Daoy (cell line): ENCODE results near the gene USP3. TPM values are rescaled to one million over a fixed set of nuclear protein-coding genes. Genes with fewer than 3 reads are reported as not detected.
"Not testable (repeated sequence)": the region's sequence is repeated elsewhere in the genome, so short reads cannot be mapped to it uniquely, and the experiment has no call there.

Experiments
- DNase-seq: peaks from one replicate; pipeline ENCODE4 v3.0.0-alpha.2; 2015; ENCODE audit warnings: low read depth
- total RNA-seq: library from RNA; depleted of rRNA; stranded (reverse); fragments of >200 nt; shearing (Covaris generic); gene quantifications from 2 replicates; pipeline ENCODE4 v1.2.3, GENCODE V29; 2014

USP3 gene
- total RNA-seq, 1 experiment from 2014 or later: 28.1 TPM

DNA sequence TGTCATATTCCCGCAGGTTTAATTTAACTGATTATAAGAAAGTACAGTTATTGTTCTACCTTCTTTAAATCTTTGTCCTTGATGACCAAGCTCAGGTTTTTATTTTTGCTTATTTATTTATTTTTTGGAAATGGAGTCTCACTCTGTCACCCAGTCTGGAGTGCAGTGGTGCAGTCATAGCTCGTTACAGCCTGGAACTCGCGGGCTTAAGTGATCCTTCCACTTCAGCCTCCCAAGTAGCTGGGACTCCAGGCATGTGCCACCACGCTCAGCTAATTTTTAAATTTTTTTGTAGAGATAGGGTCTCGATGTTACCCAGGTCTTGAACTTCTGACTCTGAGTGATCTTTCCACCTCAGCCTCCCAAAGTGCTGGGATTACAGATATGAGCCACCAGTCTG, 8.9 kb downstream of the USP3 start:
- DNase-seq: no peak

DNA sequence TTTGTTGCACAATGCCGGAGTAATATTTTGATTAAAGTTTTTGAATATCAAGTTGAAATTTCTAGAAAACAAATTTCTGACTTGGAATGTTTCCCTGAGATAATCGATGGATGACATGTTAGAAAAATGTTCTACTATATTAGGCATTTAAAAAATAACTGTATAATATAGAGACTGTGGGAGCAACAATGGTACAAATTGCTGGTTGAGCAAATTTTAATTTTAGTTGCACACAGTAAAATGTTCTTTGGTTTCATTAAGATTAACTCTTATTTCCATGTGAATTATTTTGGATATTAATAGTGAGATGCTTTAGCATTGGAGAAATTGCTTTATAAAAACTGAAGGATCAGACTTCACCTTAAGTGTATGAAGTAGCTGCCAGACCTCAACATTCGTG, 9.3 kb downstream of the USP3 start:
- DNase-seq: no peak

DNA sequence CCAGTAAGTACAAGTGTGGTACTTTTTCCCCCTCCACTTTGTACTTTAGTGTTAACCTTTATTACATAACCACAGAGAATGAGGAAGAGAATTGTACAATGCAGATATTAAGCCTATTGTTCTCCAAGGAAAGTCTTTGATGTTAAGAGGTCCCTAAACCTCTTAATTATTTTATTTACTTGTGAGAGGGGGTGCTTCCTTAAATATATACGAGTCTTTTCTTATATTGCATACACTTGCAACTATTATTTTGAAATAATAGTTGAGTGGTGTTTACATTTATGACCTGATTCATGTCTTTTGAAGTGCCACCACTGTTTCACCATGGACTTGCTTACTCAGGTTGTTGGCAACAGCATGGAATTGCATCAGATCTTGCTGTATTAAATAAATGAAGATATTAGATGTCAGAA, 10.1 kb downstream of the USP3 start:
- DNase-seq: peak; percentile 42

DNA sequence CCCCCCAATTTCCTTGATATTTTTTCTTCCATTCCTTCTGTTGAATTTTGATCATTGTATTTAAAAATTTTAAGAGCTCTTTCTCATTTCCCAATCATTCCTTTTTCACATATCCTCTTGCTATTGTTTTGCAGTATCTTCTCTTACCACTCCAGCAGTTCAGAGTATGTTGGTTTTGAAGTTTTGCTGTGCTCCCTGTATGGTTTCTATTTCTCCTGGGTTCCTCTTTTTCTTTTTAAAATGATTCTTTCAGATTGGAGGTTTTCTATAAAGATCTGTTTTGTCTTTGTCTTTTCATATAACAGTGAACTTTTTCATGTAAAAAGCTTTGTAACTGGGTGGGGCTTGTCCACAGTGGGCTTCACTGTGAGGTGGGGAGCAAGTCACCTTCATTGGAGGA, 12.8 kb downstream of the USP3 start:
- DNase-seq: no peak

DNA sequence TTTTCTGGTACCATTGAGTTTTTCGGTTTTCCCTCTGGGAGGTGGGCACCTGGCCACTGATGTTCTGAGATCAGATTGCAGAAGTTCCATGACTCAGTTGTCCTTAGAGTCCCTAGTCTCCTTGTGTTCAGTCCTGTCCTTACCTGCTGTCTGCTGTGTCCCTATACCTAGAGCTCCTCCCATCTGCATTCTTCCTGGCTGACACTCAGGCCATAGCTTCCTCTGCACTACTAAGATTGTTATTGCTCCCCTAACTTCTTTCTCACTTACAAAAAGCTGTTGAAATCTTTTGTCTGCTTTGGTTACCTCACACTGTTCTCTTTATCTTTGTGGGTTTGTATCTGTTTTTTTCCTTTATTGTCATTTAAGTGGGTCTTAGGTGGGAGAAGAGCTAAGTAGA, 13.2 kb downstream of the USP3 start:
- no peak for DNase-seq

DNA sequence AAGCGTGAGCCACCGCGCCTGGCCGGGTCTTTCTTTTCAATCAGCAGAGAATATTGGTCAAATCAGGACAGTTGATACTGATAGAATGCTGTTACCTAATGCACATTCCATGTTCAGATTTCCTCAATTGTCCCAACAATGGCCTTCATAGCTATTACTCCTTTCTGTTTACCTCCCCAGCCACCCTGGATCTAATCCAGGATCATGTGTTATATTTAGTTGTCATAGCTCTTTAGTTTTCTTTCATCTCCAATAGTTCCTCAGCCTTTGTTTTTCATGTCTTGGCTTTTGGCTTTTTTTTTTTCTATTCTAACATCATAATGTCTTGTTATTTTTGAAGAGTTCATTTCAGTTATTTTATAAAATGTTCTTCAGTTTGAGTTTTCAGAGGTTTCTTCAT, 14.6 kb downstream of the USP3 start:
- DNase-seq: no peak

DNA sequence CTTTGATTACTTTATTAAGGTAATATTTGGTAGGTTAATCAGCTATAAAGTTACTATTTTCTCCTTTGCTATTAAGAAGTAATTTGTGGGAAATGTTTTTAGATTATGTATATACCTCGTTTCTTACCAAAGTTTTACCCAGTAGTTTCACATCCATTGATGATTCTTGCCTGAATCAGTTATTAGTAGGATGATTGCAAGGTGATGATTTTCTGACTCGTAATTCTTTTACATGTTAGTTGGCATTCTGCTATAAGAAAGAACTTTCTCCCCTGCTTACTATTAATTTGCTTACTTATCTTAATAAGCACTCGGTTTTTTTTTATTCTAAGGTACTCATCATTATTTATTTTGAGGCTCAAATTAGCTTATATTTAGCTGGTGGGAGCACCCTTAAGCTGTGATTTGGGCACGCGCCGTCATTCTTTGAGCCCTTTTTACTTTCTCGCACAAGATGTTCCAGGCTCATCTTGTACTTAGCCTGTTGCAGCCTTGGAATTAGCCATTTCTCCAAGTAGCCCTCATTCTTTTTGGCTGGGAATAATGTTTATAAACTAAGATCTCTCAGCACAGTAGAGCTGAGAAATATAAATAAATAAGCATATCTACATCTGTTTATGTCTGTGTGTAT, 15.3 kb downstream of the USP3 start:
- DNase-seq: no peak

DNA sequence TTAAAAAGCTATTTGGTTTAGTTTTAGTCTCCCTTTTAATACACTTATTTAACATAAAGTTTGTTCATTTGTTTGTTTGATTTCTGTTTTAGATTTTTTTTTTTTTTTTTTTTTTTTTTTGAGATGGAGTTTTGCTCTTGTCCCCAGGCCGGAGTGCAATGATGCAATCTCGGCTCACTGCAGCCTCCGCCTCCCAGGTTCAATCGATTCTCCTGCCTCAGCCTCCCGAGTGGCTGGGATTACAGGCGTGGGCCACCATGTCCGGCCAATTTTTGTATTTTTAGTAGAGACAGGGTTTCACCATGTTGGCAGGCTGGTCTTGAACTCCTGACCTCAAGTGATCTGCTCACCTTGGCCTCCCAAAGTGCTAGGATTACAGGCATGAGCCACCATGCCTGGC, 16.1 kb downstream of the USP3 start:
- DNase-seq: not testable (repeated sequence)

DNA sequence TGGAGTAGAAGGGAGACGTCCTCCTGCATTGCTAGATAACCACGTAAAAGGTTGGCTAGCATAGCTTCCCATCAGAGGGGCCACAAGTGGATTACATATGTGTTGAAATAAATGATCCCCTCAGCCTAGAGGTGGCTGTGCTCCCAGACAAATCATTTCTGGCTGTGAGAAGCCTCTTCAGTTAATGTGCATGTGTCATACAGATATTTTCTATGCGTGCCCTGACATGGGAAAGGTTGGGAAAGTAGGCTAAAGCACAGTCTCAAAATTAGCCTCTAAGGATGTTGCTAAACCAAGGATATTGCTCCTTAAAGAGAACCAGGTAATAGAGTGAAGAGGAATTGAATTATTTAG, 17.8 kb downstream of the USP3 start:
- DNase-seq: peak; percentile 24

DNA sequence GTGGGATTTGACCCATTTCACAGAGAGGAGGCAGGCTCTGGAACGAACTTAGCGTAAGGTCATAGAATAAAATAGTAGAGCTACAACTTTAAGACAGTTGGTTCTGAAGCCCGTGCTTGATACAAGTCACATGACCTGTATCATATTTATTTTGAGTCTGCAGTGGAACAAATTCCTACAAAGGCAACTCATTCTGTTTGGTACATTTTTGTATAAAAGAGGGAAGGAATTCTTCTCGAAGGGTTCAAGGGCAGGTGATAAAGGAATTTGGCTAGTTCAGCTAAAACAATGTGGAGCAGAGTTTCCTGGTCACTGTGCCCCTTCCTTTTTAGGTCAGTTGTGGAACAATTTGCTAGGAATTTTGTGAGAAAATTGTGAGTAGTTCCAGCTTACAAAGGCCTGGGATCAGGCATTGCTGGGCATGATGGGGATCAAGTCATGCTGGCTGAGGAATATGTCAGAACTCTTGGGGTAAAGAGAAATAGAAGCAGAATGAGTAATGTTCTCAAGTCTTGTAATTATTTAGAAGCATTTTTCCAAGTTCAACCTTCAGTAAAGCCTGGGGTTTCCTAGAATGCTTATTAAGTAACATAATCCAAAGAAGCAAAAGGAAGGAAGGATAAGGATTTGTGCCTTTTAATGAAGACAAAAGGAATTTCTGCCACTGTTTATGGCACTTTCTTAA, 19.1 kb downstream of the USP3 start:
- no peak for DNase-seq

DNA sequence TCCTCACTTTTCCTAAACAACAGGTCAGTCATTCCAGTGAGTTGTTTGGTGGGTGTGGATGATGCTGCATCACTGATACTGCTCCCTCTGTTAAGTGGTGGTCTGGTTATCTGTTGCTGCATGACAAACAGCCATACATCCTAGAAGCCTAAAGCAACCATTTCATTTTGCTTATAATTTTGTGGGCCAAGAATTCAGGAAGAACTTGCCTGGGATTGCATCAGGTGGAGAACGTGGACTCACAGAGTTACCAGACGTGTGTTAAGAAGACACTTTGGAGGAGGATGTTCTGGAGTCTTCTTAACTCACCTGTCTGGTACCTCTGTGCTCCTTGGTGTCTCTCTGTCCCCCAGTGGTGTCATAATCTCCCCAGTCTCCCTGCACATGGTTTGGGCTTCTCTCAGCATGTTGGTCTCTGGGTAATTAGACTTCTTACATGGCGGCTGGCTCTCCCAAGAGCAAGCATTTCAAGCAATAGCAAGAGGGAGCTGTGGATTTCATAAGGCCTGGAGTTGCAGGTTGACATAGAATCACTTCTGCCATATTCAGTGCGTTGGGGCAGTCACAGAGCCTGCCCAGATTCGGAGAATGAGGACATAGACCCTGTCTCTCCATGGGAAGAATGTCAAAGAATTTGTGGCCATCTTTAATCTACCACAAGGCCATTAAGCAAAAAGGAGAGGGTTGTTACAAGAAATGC, 20.1 kb downstream of the USP3 start:
- DNase-seq: no peak

DNA sequence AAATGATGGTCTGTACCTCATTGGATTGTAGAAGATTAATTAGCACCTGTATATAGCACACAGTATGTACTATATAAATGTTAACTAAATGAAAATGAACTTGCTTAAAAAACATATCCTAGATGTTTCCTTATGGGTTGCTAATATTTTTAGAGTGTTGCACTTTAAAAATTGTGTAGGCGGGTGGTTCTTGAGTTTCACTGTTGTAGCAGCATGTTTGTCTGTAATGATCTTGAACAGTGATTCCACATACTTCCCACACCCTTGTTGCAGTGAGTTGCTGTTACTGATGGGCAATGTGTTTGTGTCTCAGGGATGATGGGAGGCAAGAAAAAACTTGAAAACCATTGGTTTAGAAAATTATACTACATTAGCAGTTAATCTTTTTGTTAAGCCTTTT, 22.0 kb downstream of the USP3 start:
- no peak for DNase-seq

DNA sequence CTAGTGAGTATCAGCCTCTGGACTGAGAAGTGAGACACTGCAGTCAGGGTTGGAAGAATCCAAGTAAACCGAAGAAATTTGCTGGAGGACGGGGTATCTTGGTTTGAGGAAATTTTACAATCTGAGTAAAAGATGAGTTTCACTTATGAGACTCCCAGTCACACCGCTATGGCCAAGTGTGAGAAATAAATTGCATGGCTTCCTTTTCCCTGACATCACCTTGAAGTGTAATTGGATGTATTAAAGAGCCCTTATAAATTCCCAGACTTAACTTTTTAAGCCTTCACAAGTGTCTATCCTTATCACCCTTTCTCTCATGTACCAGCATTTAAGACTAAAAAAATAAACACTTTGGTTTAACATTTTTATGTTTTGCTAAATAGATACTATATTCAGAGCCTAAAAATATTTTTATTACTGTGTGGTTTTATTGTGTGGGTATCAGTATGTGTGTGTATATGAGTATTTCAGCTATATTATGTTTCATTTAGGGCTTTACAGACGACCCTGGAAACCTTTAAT, 23.8 kb downstream of the USP3 start:
- DNase-seq: peak; percentile 7

DNA sequence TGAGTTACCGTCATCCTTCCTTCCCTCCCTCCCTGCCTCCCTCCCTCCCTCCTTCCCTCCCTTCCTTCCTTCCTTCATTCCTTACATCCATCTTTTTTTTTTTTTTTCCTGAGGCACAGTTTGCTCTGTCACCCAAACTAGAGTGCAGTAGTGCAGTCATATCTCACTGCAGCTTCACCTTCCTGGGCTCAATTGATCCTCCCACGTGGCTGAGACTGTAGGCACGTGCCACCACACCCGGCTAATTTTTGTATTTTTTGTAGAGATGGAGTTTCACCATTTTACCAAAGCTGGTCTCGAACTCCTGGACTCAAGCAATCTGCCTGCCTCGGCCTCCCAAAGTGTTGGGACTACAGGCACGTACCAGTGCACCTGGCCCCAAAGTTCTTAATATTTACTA, 25.8 kb downstream of the USP3 start:
- DNase-seq: no peak

DNA sequence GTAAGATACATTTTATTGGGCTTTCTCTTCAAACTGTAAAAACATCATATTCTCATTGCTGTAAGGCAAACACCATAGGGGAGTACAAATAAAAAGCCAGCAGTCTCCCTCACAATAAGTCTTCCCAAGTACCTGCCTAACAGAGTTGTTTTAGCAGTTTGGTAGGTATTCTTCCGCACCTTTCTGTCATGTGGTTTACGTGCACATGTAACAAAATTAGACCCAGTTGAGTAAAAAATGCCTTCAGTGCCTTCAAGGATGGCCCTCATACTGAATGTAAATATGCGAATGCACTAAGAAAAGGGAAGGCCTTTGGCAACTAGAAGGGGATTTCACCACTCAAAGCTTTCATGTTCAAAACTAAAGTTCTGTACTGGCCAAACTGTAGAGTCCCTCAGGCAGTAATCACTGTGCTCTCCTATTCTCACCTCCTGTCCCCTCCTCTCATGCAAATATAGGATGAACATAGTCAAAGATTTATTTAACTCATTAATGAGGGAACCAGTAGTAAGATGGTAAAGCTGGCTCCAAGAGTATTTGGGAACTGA, 26.4 kb downstream of the USP3 start:
- DNase-seq: no peak

DNA sequence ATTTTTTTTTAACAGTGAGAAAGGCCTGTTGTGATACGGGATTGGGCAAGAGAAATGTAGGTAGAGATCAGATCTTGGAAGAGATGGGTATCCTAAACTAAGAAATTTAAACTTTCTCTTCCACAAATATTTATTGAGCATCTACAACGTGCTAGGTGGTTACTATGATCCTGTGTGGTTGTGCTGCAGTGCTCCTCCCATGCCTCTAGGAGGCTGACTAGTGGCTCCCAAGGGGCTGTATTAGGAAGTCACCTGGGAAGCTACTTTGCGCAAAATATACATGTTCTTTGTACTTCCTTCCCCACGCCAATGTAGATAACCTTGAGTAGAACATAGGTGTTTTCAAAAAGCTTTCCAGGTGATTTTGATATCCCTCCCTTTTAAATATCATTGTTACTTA, 27.2 kb downstream of the USP3 start:
- DNase-seq: no peak

DNA sequence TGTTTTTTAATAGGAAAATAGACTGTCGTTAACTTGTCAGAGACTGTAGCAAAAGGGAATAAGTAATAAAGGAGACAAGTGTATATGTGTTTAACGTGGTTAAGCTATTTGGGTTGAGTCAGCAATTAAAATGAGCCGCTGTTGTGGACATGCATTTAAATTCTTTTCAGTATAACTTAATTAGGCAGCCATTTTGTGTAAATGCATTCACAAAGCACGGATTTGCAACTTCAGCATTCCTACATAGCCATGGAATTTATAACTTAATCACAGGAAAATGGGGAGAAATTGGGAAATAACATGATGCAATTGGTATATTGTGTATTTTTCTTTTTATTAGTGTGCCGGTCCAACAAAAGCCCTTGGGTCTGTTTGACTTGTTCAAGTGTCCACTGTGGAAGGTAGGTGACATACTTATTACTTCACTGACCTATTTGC, 27.9 kb downstream of the USP3 start:
- no peak for DNase-seq

DNA sequence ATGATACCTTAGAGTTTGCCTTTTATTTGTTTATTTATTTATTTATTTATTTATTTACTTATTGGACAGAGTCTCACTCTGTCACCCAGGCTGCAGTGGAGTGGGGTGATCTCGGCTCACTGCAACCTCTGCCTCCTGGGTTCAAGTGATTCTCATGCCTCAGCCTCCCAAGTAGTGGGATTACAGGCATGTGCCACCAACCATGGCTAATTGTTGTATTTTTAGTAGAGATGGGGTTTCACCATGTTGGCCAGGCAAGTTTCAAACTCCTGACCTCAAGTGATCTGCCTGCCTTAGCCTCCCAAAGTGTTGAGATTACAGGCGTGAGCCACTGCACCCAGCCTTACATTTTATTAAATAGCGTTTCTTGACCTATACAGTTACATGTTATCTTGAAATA, 30.5 kb downstream of the USP3 start:
- DNase-seq: not testable (repeated sequence)

DNA sequence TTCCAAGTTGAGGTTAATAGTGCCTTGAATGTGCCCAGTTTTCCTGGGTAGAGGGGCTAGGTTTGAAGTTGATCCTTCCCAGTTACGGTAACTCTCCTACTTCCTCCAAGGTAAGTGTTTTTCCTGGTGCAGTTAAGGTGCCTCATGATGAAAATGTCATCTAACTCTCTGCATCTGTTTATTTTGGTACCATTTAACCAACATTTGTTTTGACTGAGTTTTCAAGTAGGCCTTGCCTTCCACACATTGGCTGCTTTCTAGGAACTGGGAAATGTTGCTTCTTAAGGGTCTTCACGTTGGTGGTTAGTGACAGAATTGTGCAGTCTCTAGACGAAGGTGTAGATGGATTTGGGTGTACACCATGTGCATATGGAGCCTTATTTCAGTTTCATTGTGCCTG, 31.3 kb downstream of the USP3 start:
- DNase-seq: no peak

DNA sequence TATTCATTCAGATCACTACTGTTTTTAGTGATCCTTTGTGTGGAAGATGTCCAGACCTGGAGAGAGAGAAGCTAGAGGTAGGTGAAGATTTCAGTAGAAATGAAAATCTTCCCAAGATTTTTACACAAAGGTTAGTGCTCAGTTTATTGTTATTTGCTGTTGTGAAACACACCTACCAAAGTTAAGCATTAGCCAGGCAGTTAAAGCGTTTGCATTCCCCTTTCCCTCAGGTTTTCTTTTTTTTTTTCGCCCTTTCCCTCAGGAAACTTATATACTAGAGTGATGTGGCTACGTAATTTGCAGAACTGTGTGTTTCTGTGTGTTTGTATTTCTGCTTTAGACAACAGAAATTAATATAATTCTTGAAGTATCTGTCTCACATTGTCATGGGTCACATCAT, 34.5 kb downstream of the USP3 start:
- DNase-seq: no peak

DNA sequence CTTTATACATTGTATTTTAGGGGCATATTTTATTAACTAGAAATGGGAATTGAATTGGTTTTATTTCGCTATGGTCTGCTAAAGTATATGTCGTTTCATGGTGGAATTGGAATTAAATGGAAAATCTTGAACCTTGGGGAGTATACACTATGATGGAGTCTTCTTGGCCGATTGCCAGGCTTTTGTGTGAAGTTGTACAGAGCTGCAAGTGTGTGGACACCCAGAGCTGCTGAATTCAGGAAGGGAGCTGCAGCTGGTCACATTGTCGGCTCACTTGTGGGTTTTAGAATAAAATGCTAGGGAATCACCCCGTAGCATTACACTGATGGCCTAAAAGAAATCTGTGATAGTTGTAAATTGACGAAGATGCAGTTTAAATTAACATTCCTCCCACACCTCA, 35.1 kb downstream of the USP3 start:
- no peak for DNase-seq

DNA sequence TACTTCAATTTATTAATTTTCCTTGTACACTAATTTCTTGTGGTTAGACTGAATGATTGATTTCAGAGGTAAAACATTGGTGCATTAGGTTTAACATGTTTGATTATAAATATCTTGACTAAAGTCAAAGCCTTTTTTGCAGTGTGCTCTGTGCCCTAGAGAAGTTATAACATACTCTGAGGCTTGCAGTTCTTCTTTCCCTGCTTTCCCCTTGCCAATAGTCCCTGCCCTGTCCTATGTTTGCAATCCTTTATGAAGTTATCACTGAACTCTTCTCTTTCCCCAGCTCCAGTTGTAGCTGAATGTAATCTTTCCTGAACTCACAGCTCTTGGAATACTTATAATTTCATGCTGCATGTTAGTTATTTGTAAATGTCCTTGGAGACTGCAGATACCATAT, 35.6 kb downstream of the USP3 start:
- no peak for DNase-seq

DNA sequence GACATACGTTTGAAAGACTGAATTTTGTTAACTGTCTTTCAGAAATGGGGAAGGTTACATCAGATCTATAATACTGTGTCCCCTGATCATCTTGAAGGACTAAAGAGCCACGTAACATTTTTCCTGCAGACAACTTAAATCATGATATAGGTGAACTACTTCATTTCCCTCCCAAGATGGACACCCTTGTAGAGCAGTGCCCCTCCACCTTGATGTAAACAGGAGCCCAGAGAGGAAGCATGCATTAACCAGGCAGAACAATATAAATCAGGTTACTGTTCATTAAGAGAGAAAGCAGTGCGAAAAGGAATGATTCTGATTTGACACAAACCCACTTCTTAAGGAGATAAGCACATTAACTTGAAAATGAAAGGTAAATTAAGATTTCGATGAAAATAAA, 36.1 kb downstream of the USP3 start:
- DNase-seq: no peak
